Lower lobe of right lung (tissue), 2 donors: Measurements from ENCODE around the gene ATRN. TPM values are rescaled to one million over a fixed set of nuclear protein-coding genes. Genes with fewer than 3 reads are reported as not detected.

Source experiments
- ATAC-seq, 2 donors: fragments of 200-7000 bp; cut with Tn5 transposase; one replicate each; pipeline ENCODE4 v1.9.1; 2020 to 2022; ENCODE audit warnings: mild to moderate bottlenecking in 2 of 2, moderate library complexity in 2 of 2
- DNase-seq: peaks from one replicate; pipeline ENCODE4 v3.0.0-alpha.2; 2020
- H3K27ac ChIP-seq: fragments of 200-600 bp; one replicate; pipeline ENCODE4 v1.8.0; 2022
- H3K27me3 ChIP-seq: fragments of 200-600 bp; one replicate; pipeline ENCODE4 v1.8.0; 2022; ENCODE audit warnings: low read depth
- H3K36me3 ChIP-seq: fragments of 200-600 bp; one replicate; pipeline ENCODE4 v1.8.0; 2022; ENCODE audit warnings: mild to moderate bottlenecking
- H3K4me1 ChIP-seq: fragments of 200-600 bp; one replicate; pipeline ENCODE4 v1.8.0; 2022
- H3K4me3 ChIP-seq: fragments of 200-600 bp; one replicate; pipeline ENCODE4 v1.8.0; 2022; ENCODE audit warnings: mild to moderate bottlenecking
- H3K9me3 ChIP-seq: fragments of 200-600 bp; one replicate; pipeline ENCODE4 v1.8.0; 2022
- CTCF ChIP-seq: fragments of 200-600 bp; IDR thresholded peaks from one replicate; pipeline ENCODE4 v1.8.0; 2022; ENCODE audit warnings: antibody characterized with exemption, mild to moderate bottlenecking
- intact Hi-C: fragments of 100-400 bp; cut with DNase I; formaldehyde crosslinking; loops from one replicate; pipeline ENCODE4 v1.11.0; 2022
- total RNA-seq: library from RNA; stranded (reverse); fragmentation: NEBNext Ultra II Directional; extraction: Animal tissue kit (Norgen Biotek cat#: 25700); gene quantifications from one replicate; pipeline ENCODE4 v1.2.1, GENCODE V29; 2021
- donor health status: DM: no; HTN: yes; CAD: no; lungs with severe emphysema.

The ATRN gene
- total RNA-seq, 1 donor from 2014 or later = 29.2 TPM

GRCh38 chr20:3447321-3447720, 23.5 kb upstream of the ATRN start:
- DNase-seq = no peak
- ATAC-seq = no peak

DNA sequence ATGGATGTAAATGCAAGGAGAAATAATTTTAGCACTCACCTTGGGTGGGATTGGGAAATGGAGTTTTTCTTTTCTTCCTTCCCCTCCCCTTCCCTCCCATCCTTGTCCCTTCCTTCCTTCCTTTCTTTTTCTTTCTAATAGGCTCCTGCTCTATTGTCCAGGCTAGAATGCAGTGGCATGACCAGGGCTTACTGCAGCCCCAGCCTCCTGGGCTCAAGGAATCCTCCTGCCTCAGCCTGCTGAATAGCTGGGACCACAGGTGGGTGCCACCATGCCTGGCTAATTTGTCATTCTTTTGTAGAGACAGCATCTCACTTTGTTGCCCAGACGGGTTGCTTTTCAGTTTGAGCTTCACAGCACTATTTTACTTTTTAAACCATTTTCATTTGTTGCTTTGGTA, 21.5 kb upstream of the ATRN start:
- H3K27me3 ChIP-seq = peaks cover 3% of the 10 kb centered on the region
- no peak for TF ChIP-seq CTCF
- no peak for ATAC-seq
- no peak overlapping the region for H3K4me3 ChIP-seq
- no peaks in the 10 kb centered on the region for H3K4me1 ChIP-seq
- no peaks in the 10 kb centered on the region for H3K9me3 ChIP-seq
- H3K27ac ChIP-seq = no peak overlapping the region
- DNase-seq = no peak
- intact Hi-C loops = no loop called here
- H3K36me3 ChIP-seq = no peaks in the 10 kb centered on the region

More at GRCh38 chr20:3447321-3447720, 23.5 kb upstream of the ATRN start:
- peaks cover 3% of the 10 kb centered on the region for H3K27me3 ChIP-seq
- intact Hi-C loops = no loop called here
- no peak for TF ChIP-seq CTCF
- no peak overlapping the region for H3K27ac ChIP-seq
- H3K4me3 ChIP-seq = no peak overlapping the region
- H3K9me3 ChIP-seq = no peaks in the 10 kb centered on the region
- H3K4me1 ChIP-seq = no peaks in the 10 kb centered on the region
- H3K36me3 ChIP-seq = no peaks in the 10 kb centered on the region

- no peak for TF ChIP-seq CTCF
- H3K27me3 ChIP-seq = peaks cover 3% of the 10 kb centered on the region
- H3K4me1 ChIP-seq = no peaks in the 10 kb centered on the region
- no peak for ATAC-seq
- no peak for DNase-seq
- no peak overlapping the region for H3K27ac ChIP-seq
- intact Hi-C loops = no loop called here
- no peaks in the 10 kb centered on the region for H3K9me3 ChIP-seq
- no peak overlapping the region for H3K4me3 ChIP-seq
- H3K36me3 ChIP-seq = no peaks in the 10 kb centered on the region
Observed at GRCh38 chr20:3452136-3452535, 18.7 kb upstream of the ATRN start.

GRCh38 chr20:3452690-3453089, 18.1 kb upstream of the ATRN start:
- no peaks in the 10 kb centered on the region for H3K4me1 ChIP-seq
- no peaks in the 10 kb centered on the region for H3K36me3 ChIP-seq
- no peak overlapping the region for H3K4me3 ChIP-seq
- H3K9me3 ChIP-seq = no peaks in the 10 kb centered on the region
- intact Hi-C loops = no loop called here
- H3K27ac ChIP-seq = no peak overlapping the region
- TF ChIP-seq CTCF = no peak
- ATAC-seq (no peak), DNase-seq (no peak)
- peaks cover 3% of the 10 kb centered on the region for H3K27me3 ChIP-seq

GRCh38 chr20:3454831-3455230, 16.0 kb upstream of the ATRN start:
- Histone ChIP-seq H3K4me3 (no peak overlapping the region), H3K27ac (no peak overlapping the region), H3K36me3 (no peaks in the 10 kb centered on the region), H3K27me3 (peaks cover 3% of the 10 kb centered on the region), H3K4me1 (no peaks in the 10 kb centered on the region), H3K9me3 (no peaks in the 10 kb centered on the region)
- intact Hi-C loops = no loop called here
- DNase-seq = no peak
- TF ChIP-seq CTCF = no peak
- ATAC-seq = no peak

- TF ChIP-seq CTCF = no peak
Observed at GRCh38 chr20:3456648-3457047, 14.2 kb upstream of the ATRN start.

More at GRCh38 chr20:3456648-3457047, 14.2 kb upstream of the ATRN start:
- intact Hi-C loops = no loop called here
- H3K4me3 ChIP-seq = no peak overlapping the region
- no peak overlapping the region for H3K27ac ChIP-seq
- no peaks in the 10 kb centered on the region for H3K36me3 ChIP-seq
- H3K27me3 ChIP-seq = peaks cover 3% of the 10 kb centered on the region
- no peaks in the 10 kb centered on the region for H3K4me1 ChIP-seq
- DNase-seq (no peak), ATAC-seq (no peak)
- H3K9me3 ChIP-seq = no peaks in the 10 kb centered on the region
